Sigmoid colon (tissue), 4 donors: ENCODE measurements around the gene INSRR.

Source experiments
- EP300 ChIP-seq, 4 donors: sonication (generic); formaldehyde crosslinking; IDR thresholded peaks; one replicate each; pipeline ENCODE4 v1.6.1; 2017; ENCODE audit warnings: antibody characterized with exemption in 4 of 4
- POLR2A ChIP-seq, 2 donors: fragments of 450-650 bp; IDR thresholded peaks; one replicate each; pipeline ENCODE4 v1.6.1; 2016; ENCODE audit warnings: antibody characterized with exemption in 2 of 2, mild to moderate bottlenecking in 2 of 2, moderate library complexity in 2 of 2
- TF ChIP-seq, protein P1 (sequence below), 4 experiments: fragments of 450-650 bp in 3 of 4; fragments of 200-600 bp in 1 of 4; IDR thresholded peaks; one replicate each; pipeline ENCODE4 v1.5.1; 2016 to 2019; ENCODE audit warnings: antibody characterized with exemption in 4 of 4, mild to moderate bottlenecking in 3 of 4, moderate library complexity in 2 of 4

GRCh38 chr1:156794506-156795373, 64.2 kb downstream of the INSRR start:
- TF ChIP-seq POLR2A (IDR thresholded peaks at IDR 0.05) (no peak), EP300 (IDR thresholded peaks at IDR 0.05) (no peak)
- TF ChIP-seq, protein P1, sequence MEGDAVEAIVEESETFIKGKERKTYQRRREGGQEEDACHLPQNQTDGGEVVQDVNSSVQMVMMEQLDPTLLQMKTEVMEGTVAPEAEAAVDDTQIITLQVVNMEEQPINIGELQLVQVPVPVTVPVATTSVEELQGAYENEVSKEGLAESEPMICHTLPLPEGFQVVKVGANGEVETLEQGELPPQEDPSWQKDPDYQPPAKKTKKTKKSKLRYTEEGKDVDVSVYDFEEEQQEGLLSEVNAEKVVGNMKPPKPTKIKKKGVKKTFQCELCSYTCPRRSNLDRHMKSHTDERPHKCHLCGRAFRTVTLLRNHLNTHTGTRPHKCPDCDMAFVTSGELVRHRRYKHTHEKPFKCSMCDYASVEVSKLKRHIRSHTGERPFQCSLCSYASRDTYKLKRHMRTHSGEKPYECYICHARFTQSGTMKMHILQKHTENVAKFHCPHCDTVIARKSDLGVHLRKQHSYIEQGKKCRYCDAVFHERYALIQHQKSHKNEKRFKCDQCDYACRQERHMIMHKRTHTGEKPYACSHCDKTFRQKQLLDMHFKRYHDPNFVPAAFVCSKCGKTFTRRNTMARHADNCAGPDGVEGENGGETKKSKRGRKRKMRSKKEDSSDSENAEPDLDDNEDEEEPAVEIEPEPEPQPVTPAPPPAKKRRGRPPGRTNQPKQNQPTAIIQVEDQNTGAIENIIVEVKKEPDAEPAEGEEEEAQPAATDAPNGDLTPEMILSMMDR (IDR thresholded peaks at IDR 0.05): no peak
